ENCODE data around the gene UBTD1.

Gene UBTD1

DNA sequence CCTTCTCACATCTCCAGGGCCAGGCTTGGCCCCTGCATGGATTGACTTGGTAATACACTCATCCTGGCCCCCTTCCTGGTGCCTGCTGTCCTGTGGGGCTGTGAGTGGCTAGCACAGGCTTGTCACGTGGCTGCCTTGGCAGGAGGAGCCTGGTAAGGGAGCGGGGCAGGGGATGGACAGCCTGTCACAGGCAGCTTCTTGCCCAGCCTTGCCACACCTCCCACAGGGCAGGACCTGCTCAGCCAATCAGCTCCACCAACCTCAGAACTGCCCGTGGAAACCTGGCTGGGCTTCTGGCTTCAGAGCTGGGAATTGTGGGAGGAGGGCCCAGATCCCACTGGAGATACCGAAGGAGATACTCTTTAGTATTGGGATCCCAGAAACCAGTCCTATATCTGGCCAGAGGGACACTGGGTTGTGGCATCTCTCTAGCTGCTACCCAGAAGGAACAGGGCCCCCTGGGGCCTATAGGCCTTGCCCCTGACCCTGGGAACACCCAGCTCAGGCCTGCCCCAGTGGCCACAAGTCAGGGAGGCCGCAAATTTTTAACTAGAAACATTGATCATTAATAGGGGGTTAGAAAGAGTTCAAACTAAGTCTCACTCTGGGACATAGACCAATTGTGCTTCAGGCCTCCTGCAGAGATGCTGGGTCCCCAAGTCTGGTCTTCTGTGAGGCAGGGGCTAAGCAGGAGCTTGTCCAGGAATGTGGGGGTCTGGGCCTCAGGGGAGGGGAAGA lies 85.5 kb downstream of the UBTD1 start, which contains the start of gene HOGA1:
HOGA1 (plus strand) TSS at position 330 of the 738 bp plus-strand sequence; CDS start at position 645, 315 bp downstream.
- no peak for DNase-seq (ENCODE audit: low read depth in 2 of 2)

DNA sequence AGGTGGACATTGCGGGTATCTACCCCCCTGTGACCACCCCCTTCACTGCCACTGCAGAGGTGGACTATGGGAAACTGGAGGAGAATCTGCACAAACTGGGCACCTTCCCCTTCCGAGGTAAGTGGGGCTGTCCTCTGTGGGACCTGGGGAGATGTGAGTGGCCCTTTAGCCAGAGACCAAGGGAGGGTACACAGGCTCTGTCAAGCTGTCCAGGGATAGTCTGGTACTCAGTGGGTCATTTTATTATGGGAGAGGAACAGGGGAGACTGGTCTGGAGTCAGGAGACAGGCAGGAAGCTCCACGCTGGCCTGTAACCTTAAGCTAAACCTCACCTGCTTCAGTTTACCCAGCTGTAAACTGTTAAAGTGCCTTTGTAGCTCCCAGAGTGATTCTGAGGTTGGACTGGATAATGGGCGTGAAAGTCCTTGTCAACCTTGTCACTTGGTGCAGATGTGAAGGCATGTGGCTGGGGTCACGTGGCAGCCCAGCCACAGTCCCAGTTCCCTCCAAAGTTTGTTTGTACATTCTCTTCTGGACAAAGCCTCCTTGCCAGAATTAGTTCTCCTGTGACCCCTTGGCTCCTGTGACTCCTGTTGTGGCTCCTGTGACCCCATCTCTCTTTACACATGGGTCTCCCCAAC lies 86.2 kb downstream of the UBTD1 start:
- no peak for DNase-seq (ENCODE audit: low read depth in 2 of 2)

DNA sequence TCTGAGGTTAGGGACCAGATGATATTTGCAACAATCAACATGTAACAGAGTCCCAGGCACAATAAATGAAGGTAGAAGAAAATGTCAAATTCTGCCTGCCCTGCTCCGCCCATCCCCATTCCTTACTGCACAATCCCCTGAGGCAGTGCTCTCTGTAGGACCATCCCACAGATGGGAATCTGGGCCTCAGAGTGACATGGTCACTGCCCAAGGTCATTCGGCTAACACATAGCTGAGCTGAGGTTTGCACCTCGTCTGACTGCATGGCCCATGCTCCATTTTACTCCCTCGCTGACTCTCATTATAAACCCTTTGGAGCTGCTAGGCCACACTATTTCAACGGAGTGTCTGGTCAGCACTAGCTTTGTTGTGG lies 86.7 kb downstream of the UBTD1 start:
- DNase-seq (ENCODE audit: low read depth in 2 of 2), result no peak

DNA sequence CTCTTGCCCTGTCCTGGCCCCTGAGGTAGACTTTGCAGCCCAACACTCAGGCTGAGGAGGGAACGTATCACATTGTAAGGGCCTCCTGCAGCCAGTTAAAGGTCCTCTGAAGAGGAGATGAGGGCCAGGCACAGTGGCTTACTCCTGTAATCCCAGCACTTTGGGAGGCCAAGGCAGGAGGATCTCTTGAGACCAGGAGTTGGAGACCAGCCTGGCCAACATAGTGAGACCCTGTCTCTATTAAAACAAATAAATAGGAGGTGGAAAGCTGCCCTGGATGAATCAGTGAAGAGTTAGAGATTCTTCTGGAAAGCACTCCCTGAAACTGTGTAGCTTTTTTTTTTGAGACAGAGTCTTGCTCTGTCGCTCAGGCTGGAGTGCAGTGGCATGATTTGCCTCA lies 88.5 kb downstream of the UBTD1 start:
- no peak for DNase-seq (ENCODE audit: low read depth in 2 of 2)

DNA sequence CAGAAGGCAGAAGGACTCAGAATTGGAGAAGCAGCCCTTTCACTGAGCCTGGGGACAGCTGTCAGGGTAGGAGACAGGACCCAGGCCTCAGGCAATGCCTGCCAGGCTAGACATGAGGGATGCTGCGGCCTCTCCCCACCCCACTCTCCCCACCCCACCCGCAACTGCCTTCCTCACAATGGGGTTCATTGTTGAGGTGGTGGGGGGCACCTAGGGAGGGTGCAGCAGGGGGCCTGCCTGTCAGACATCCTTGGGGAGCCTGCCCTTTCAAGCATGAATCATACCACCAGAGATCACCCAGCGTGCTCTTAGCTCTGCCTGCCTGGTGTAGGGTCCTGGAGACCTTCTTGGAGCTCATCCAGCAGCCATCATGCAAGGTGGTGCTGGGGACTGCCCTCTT lies 90.8 kb downstream of the UBTD1 start, which contains the start of gene C10orf62:
C10orf62 (plus strand) TSS at position 243 of the 400 bp plus-strand sequence. CDS start 177 bp downstream, outside the sequence.
- no peak for DNase-seq (ENCODE audit: low read depth in 2 of 2)

- no peak for DNase-seq (ENCODE audit: low read depth in 2 of 2)
These were observed 91.5 kb downstream of the UBTD1 start for GRCh38 chr10:97590082-97590747.

DNA sequence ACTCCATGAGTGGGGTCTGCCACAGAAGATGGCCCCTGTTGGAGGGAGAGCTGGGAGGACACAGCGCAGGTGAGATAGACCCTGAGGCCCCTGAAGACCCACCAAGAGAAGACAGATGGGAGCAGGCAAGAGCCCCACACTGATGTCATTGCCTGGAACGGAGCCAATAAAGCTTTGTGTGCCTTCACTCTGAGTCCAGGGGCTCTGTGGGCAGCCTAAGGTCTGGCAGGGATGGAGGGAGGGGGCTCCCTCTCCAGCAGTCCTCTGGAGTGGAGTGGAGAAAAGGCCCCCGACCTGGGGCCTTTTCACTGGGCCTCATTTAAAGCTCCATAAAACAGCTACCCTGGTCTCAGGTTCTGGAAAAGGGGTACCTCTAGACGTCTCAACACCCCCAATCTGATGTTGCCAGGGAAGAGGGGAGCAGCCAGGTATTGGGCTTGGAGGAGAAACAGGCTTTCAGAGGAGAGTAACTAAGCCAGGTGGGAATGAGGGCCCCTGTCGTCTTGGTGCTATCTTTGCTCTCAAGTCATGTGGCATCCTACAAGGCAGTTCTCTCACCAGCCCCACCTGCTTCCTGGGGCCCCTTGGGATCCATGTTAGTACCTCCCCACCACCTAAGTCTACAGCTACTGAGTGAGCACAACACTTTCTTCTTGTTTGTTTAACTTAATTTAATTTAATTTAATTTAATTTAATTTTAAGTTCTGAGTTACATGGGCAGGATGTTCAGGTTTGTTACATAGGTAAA lies 92.2 kb downstream of the UBTD1 start:
- no peak for DNase-seq (ENCODE audit: low read depth in 2 of 2)

GRCh38 chr10:97593421-97593820 lies 94.7 kb downstream of the UBTD1 start:
- no peak for DNase-seq (ENCODE audit: low read depth in 2 of 2)

GRCh38 chr10:97596101-97597082 lies 97.7 kb downstream of the UBTD1 start:
- DNase-seq (ENCODE audit: low read depth in 2 of 2), result no peak

DNA sequence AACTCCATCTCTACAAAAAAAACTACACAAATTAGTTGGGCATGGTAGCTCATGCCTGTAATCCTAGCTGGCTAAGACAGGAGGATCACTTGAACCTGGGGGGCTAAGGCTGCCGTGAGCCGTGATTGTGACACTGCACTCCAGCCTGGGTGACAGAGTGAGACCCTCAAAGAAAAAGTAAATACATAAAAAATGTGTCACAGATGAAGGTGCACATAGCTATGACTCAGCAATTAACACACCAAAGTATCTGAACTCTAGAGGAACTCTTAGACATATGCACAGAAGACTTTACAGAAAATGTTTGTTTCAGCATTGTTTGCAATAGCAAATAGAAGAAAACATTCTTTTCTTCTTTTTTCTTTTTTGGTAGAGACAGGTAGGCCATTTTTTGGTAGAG lies 99.1 kb downstream of the UBTD1 start:
- DNase-seq (ENCODE audit: low read depth in 2 of 2), result no peak

GRCh38 chr10:97598407-97599271 lies 99.9 kb downstream of the UBTD1 start:
- no peak for DNase-seq (ENCODE audit: low read depth in 2 of 2)

DNA sequence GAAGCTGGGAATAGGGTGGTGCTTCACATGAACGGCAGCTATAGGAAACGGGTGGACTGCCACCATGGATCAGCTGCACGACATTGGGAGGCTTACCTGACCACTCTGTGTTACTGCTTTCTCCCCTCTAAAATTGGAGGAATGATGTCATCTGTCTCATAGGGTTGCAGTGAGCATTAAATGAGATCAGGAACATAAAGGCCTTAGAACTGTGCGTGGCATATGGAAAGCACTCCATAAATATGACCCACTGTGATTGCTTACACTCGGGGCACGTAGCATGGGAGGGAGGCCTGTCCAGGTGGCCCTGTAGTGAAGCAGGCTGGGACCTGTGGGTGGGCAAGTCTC lies 100.5 kb downstream of the UBTD1 start:
- DNase-seq (ENCODE audit: low read depth in 2 of 2), result no peak

- DNase-seq (ENCODE audit: low read depth in 2 of 2), result no peak
These were observed 101.9 kb downstream of the UBTD1 start for GRCh38 chr10:97600616-97601015.

DNA sequence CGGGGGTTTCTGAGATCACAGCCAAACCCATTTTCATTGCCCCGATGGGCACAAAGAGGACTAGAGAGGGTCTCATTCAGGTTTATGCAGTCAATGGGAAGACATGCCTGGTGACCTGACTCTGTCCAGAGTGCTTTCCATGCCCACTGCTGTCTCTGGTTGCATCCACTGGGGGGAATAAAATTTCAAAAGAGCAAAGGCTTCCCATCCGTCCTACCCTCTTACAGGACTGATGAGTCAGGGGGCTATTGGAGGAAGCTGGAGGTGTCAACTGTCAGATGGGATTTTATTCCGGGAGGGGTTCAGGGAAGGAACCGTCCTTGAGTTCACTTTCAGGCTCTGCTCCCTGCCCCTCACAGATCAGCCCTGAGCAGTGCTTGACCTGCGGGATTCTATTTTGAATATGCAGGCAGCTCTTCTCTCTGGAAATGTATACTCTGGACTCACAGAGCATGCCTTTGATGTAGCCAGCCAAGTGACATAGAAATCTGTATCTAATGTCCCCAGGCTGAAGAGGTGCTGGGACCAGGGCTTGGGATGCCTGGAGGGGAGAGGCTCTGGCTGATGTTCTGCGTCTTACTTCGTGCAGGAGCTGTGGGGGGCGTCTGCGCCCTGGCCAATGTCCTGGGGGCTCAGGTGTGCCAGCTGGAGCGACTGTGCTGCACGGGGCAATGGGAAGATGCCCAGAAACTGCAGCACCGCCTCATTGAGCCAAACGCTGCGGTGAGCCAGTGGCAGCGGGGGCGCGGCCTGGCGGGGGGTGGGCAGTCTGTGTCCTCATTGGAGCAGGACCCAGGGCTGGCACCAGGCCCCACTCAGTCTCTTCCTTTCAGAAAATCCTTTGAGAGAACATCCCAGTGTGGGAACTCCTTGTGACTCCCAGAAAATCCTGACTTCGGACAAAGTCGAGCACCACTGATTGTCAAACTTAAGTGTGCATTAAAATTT lies 102.8 kb downstream of the UBTD1 start:
- no peak for DNase-seq (ENCODE audit: low read depth in 2 of 2)

DNA sequence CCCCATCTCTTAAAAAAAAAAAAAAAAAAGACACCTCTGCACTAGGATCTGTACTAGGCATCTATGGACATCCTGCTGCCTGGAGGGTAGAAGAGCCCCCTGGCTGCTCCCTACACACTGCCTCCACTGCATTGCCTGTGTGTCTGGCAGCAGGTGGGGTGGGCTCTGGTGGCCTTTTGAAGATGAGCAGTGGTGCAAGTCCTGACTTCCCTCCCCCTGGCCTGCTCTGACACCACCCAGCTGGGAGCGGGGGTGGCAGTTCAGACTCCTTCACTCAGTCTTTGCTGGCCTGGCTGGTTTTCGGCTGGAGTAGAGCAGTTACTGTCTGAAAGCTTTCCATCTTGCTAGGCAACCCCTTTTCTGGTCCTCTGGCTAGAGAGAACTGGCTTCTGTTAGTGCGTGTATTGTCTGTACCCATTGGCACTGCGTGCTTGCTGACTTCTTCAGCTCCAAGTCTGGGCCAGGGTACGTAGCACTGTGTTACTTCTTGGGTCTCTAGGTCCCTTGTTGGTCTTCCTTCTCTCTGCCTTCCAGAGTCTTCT lies 108.4 kb downstream of the UBTD1 start:
- no peak for DNase-seq (ENCODE audit: low read depth in 2 of 2)

DNA sequence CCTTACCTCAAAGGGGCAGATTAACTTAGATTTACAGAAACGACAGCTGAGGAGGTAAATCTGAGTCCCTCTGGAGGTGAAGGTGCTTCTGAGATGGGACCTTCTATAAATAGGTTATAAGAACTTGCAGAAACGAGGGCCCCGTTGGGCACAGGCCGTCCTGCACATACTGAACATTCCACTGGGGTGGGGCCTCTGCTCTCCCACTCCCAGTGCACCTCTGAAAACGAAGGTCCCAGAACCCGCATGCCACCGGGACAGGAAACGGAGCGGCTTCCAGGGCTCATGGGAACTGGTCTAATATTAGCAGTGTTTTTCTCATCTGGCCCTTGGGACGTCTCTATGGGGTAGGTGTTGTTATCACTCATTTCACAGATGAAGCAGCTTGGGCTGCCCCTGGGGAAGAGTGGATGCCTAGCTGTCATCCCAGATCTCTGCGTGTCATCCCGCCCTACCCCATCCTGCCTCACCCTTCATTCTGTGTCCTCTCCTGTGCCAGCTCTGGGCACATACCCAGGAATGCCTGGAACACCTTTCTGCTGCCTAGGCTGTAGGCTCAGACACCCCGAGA lies 110.4 kb downstream of the UBTD1 start:
- DNase-seq (ENCODE audit: low read depth in 2 of 2), result no peak

- DNase-seq (ENCODE audit: low read depth in 2 of 2), result no peak
These were observed 112.7 kb downstream of the UBTD1 start for GRCh38 chr10:97611473-97611872.

GRCh38 chr10:97612386-97612785 lies 113.7 kb downstream of the UBTD1 start:
- DNase-seq (ENCODE audit: low read depth in 2 of 2), result no peak

All from stimulated activated CD8-positive, alpha-beta memory T cell treated with anti-CD3 and anti-CD28 coated beads, Interleukin-15, amount 100 ng/mL, for 4 hours (primary cell).